Esophagus squamous epithelium (tissue), 5 donors: Measurements from ENCODE around the gene DYNLT4. TPM values are rescaled to one million over a fixed set of nuclear protein-coding genes. Genes with fewer than 3 reads are reported as not detected.
A peak's percentile ranks its signal among the peaks of the same experiment; 100 is the strongest.

Source experiments
- DNase-seq: peaks from one replicate; lab custom pipeline; 2025; lab: John Stamatoyannopoulos, UW
- H3K27ac ChIP-seq, 4 donors: fragments of 200-600 bp; sonication (generic); one replicate each; pipeline ENCODE4 v1.5.1; 2016 to 2019; ENCODE audit warnings: mild to moderate bottlenecking in 1 of 4
- H3K27me3 ChIP-seq, 4 donors: fragments of 200-600 bp; sonication (generic); 1 replicate in 3 of 4; 2 replicates in 1 of 4; pipeline versions ENCODE4 v1.5.1 to v1.6.0; 2017 to 2021; ENCODE audit warnings: antibody characterized with exemption in 1 of 4
- H3K36me3 ChIP-seq, 3 donors: fragments of 200-600 bp; sonication (generic); one replicate each; pipeline ENCODE4 v1.5.1; 2016 to 2019
- H3K4me1 ChIP-seq, 3 donors: fragments of 200-600 bp; sonication (generic); one replicate each; pipeline ENCODE4 v1.5.1; 2017 to 2019
- H3K4me3 ChIP-seq, 4 donors: fragments of 200-600 bp; sonication (generic); 1 replicate in 3 of 4; 2 replicates in 1 of 4; pipeline ENCODE4 v1.5.1; 2016 to 2019; ENCODE audit warnings: mild to moderate bottlenecking in 2 of 4, moderate library complexity in 1 of 4
- H3K9me3 ChIP-seq, 3 donors: fragments of 200-600 bp; sonication (generic); one replicate each; pipeline ENCODE4 v1.5.1; 2016 to 2019
- CTCF ChIP-seq, 6 experiments: fragments of 450-650 bp in 4 of 6; fragments of 200-600 bp in 2 of 6; sonication (generic) in 2 of 6; IDR thresholded peaks; one replicate each; pipeline ENCODE4 v1.5.1; 2016 to 2019; ENCODE audit warnings: antibody characterized with exemption in 6 of 6, mild to moderate bottlenecking in 4 of 6, moderate library complexity in 4 of 6
- POLR2A ChIP-seq, 4 donors: fragments of 450-650 bp; IDR thresholded peaks; one replicate each; pipeline ENCODE4 v1.6.1; 2017; ENCODE audit warnings: antibody characterized with exemption in 4 of 4, mild to moderate bottlenecking in 4 of 4, moderate library complexity in 3 of 4
- WGBS, 2 donors: methylation state at CpG; one replicate each; pipeline ENCODE4 v1.1.5; 2018; 5-methylcytosine and 5-hydroxymethylcytosine counted together
- intact Hi-C: fragments of 100-400 bp; cut with DNase I; formaldehyde crosslinking; loops from one replicate; pipeline ENCODE4 v1.15.0; 2022
- total RNA-seq, 4 donors: library from RNA; depleted of rRNA; stranded (reverse); fragments of >200 nt; gene quantifications; one replicate each; pipeline ENCODE4 v1.1.0, GENCODE V29; 2016
- donor health status: DM: yes; HTN: yes; CAD: no.

The DYNLT4 gene
- total RNA-seq, 4 donors from 2014 or later: not detected

- Histone ChIP-seq H3K4me3 (peak within 1 kb of the TSS in 3 of 4 donors; percentile 31 to 55 (median 35)), H3K27me3 (no peaks in the 10 kb centered on the region), H3K36me3 (peaks cover 12 to 38% (median 17%) of the 10 kb centered on the region in 3 donors), H3K27ac (peak within 1 kb of the TSS; percentile 94 to 99 (median 96)), H3K4me1 (peaks cover 60 to 95% (median 61%) of the 10 kb centered on the region in 3 donors), H3K9me3 (no peaks in the 10 kb centered on the region)
- TF ChIP-seq POLR2A (IDR thresholded peaks at IDR 0.05) (no peak), CTCF (IDR thresholded peaks at IDR 0.05) (peak in 1 of 6 experiments; percentile 3)
- intact Hi-C loops: no loop called here
- no peak for DNase-seq
- WGBS, 2 donors: 8 to 15% methylated on average over 9 to 12 of the region's 23 CpGs
Observed at GRCh38 chr1:44808063-44808937, 1.1 kb upstream of the DYNLT4 start, which contains the start of gene BTBD19. BTBD19 (plus strand) TSS chr1:44808523; CDS start chr1:44808821, 298 bp downstream.

- peak in 1 of 4 donors; percentile 27 for TF ChIP-seq POLR2A (IDR thresholded peaks at IDR 0.05)
- no peak for TF ChIP-seq CTCF (IDR thresholded peaks at IDR 0.05)
- intact Hi-C loops: no loop called here
- Histone ChIP-seq H3K9me3 (no peaks in the 10 kb centered on the region), H3K27me3 (no peaks in the 10 kb centered on the region), H3K4me1 (peaks cover 61 to 96% (median 61%) of the 10 kb centered on the region in 3 donors), H3K27ac (peak overlapping the region; percentile 94 to 99 (median 96)), H3K36me3 (peaks cover 17 to 43% (median 17%) of the 10 kb centered on the region in 3 donors), H3K4me3 (peak overlapping the region in 2 of 4 donors; percentile 31 to 55)
- peak; percentile 81 for DNase-seq
- WGBS, 2 donors: 0% methylated on average over 2 to 11 of the region's 16 CpGs
Observed at GRCh38 chr1:44807364-44808062, 362 bp upstream of the DYNLT4 start.

- peak overlapping the region in 1 of 4 donors; percentile 3 for H3K4me3 ChIP-seq
- intact Hi-C loops: no loop called here
- WGBS, 2 donors: 85 to 94% methylated on average over 4 to 22 of the region's 70 CpGs
Observed at GRCh38 chr1:44806025-44806703, 987 bp downstream of the DYNLT4 start.

More at GRCh38 chr1:44806025-44806703, 987 bp downstream of the DYNLT4 start:
- no peak for DNase-seq
- Histone ChIP-seq H3K27ac (peak overlapping the region; percentile 94 to 99 (median 96)), H3K36me3 (peaks cover 17 to 53% (median 17%) of the 10 kb centered on the region in 3 donors), H3K27me3 (no peaks in the 10 kb centered on the region), H3K4me1 (peaks cover 66 to 96% (median 74%) of the 10 kb centered on the region in 3 donors), H3K9me3 (no peaks in the 10 kb centered on the region)
- TF ChIP-seq POLR2A (IDR thresholded peaks at IDR 0.05) (no peak), CTCF (IDR thresholded peaks at IDR 0.05) (no peak)
